ENCODE data around the gene AMELY.
A peak's percentile ranks its signal among the peaks of the same experiment; 100 is the strongest.
"Not testable (repeated sequence)": the region's sequence is repeated elsewhere in the genome, so short reads cannot be mapped to it uniquely, and the experiment has no call there.

Gene AMELY

GRCh38 chrY:6911253-6911881, at the start of gene AMELY:
TSS of gene AMELY (minus strand) at chrY:6911752. CDS start at chrY:6872608, 39,144 bp downstream.
- DNase-seq = no peak

- no peak for DNase-seq
These were observed 38.4 kb upstream of the AMELY start for GRCh38 chrY:6949947-6950346.

GRCh38 chrY:6948378-6948777, 36.8 kb upstream of the AMELY start:
- no peak for DNase-seq

- no peak for DNase-seq
These were observed 36.1 kb upstream of the AMELY start for GRCh38 chrY:6947695-6948094.

- no peak for DNase-seq
These were observed 23.9 kb upstream of the AMELY start for GRCh38 chrY:6935497-6935896.

GRCh38 chrY:6931779-6932396, 20.3 kb upstream of the AMELY start:
- no peak for DNase-seq

GRCh38 chrY:6929237-6929636, 17.7 kb upstream of the AMELY start:
- no peak for DNase-seq

- no peak for DNase-seq
These were observed 16.7 kb upstream of the AMELY start for GRCh38 chrY:6928265-6928664.

GRCh38 chrY:6921061-6921460, 9.5 kb upstream of the AMELY start:
- no peak for DNase-seq

GRCh38 chrY:6913362-6913761, 1.8 kb upstream of the AMELY start:
- no peak for DNase-seq

GRCh38 chrY:6910372-6911252, 940 bp downstream of the AMELY start, which contains the start of gene TBL1Y:
TSS of gene TBL1Y (plus strand) at chrY:6910697. CDS start at chrY:7025085, 114,388 bp downstream.
- peak; percentile 1 for DNase-seq

- DNase-seq = no peak
These were observed 1.7 kb downstream of the AMELY start for GRCh38 chrY:6909856-6910255.

GRCh38 chrY:6909118-6909521, 2.4 kb downstream of the AMELY start:
- no peak for DNase-seq

- not testable (repeated sequence) for DNase-seq
These were observed 3.5 kb downstream of the AMELY start for GRCh38 chrY:6908021-6908420.

GRCh38 chrY:6907591-6907990, 4.0 kb downstream of the AMELY start:
- DNase-seq = no peak

- DNase-seq = not testable (repeated sequence)
These were observed 9.4 kb downstream of the AMELY start for GRCh38 chrY:6902116-6902515.

- DNase-seq = no peak
These were observed 16.3 kb downstream of the AMELY start for GRCh38 chrY:6895236-6895635.

GRCh38 chrY:6894496-6894895, 17.1 kb downstream of the AMELY start:
- no peak for DNase-seq

- no peak for DNase-seq
These were observed 62.2 kb downstream of the AMELY start for GRCh38 chrY:6849384-6849783.

GRCh38 chrY:6842650-6843049, 68.9 kb downstream of the AMELY start:
- DNase-seq = not testable (repeated sequence)

All from stimulated activated CD4-positive, alpha-beta T cell treated with anti-CD3 and anti-CD28 coated beads, Interleukin-1b, Interleukin-23, amount 100 ng/mL, for 48 hours (primary cell).